Trophoblast cell (in vitro differentiated cells and primary cell): ENCODE data around the gene FAM3C.
A peak's percentile ranks its signal among the peaks of the same experiment; 100 is the strongest.

Experiments
- DNase-seq, 2 donors: peaks; one replicate each; pipeline ENCODE4 v3.0.0-alpha.2; 2016
- H2AFZ ChIP-seq: 2 replicates; pipeline ENCODE4 v1.6.1; 2013; ENCODE audit warnings: low read length, moderate library complexity, mild to moderate bottlenecking; ENCODE audit not compliant: insufficient read depth, poor library complexity
- H2AK5ac ChIP-seq: 2 replicates; pipeline ENCODE4 v1.6.1; 2013; ENCODE audit warnings: mild to moderate bottlenecking, low read length
- H2BK120ac ChIP-seq: 2 replicates; pipeline ENCODE4 v1.6.1; 2013; ENCODE audit warnings: low read length, mild to moderate bottlenecking, moderate library complexity; ENCODE audit not compliant: insufficient read depth, poor library complexity
- H2BK12ac ChIP-seq: 2 replicates; pipeline ENCODE4 v1.6.1; 2013; ENCODE audit warnings: mild to moderate bottlenecking, low read length, moderate library complexity
- H2BK5ac ChIP-seq: 2 replicates; pipeline ENCODE4 v1.6.1; 2013; ENCODE audit warnings: low read length, low read depth, moderate library complexity, mild to moderate bottlenecking; ENCODE audit not compliant: poor library complexity
- H3K14ac ChIP-seq: 2 replicates; pipeline ENCODE4 v1.6.1; 2013; ENCODE audit warnings: mild to moderate bottlenecking, low read length
- H3K18ac ChIP-seq: 2 replicates; pipeline ENCODE4 v1.6.1; 2013; ENCODE audit warnings: mild to moderate bottlenecking, low read length
- H3K23ac ChIP-seq: 2 replicates; pipeline ENCODE4 v1.6.1; 2013; ENCODE audit warnings: low read length
- H3K27ac ChIP-seq: 2 replicates; pipeline ENCODE4 v1.5.1; 2013; ENCODE audit warnings: low read depth, mild to moderate bottlenecking, inconsistent platforms, low read length, moderate library complexity
- H3K27me3 ChIP-seq: 2 replicates; pipeline ENCODE4 v1.6.1; 2013; ENCODE audit warnings: inconsistent platforms, mild to moderate bottlenecking, low read length, moderate library complexity; ENCODE audit not compliant: insufficient read depth
- H3K36me3 ChIP-seq, 2 experiments: 1 replicate in 1 of 2; 2 replicates in 1 of 2; pipeline ENCODE4 v1.6.1; 2013; ENCODE audit warnings: low read length in 2 of 2, mild to moderate bottlenecking in 2 of 2, moderate library complexity in 1 of 2; ENCODE audit not compliant: insufficient read depth in 2 of 2, control insufficient read depth in 1 of 2
- H3K4ac ChIP-seq: 2 replicates; pipeline ENCODE4 v1.6.1; 2013; ENCODE audit warnings: low read depth, mild to moderate bottlenecking, low read length, moderate library complexity
- H3K4me1 ChIP-seq, 2 experiments: 1 replicate in 1 of 2; 2 replicates in 1 of 2; pipeline ENCODE4 v1.6.1; 2013; ENCODE audit warnings: low read length in 2 of 2, mild to moderate bottlenecking in 2 of 2, moderate library complexity in 1 of 2; ENCODE audit not compliant: insufficient read depth in 2 of 2, control insufficient read depth in 1 of 2
- H3K4me2 ChIP-seq: 2 replicates; pipeline ENCODE4 v1.6.1; 2013; ENCODE audit warnings: inconsistent platforms, mild to moderate bottlenecking, low read length, moderate library complexity
- H3K4me3 ChIP-seq: 2 replicates; pipeline ENCODE4 v1.5.1; 2013; ENCODE audit warnings: mild to moderate bottlenecking, low read depth, low read length, inconsistent platforms
- H3K79me1 ChIP-seq: one replicate; pipeline ENCODE4 v1.6.1; 2013; ENCODE audit warnings: low read length
- H3K79me2 ChIP-seq: 2 replicates; pipeline ENCODE4 v1.6.1; 2013; ENCODE audit warnings: low read length, mild to moderate bottlenecking; ENCODE audit not compliant: control insufficient read depth, insufficient read depth, poor library complexity
- H3K9ac ChIP-seq: 2 replicates; pipeline ENCODE4 v1.6.1; 2013; ENCODE audit warnings: mild to moderate bottlenecking, low read length
- H3K9me3 ChIP-seq: 2 replicates; pipeline ENCODE4 v1.6.1; 2013; ENCODE audit warnings: low read depth, mild to moderate bottlenecking, control low read depth, inconsistent platforms, low read length; ENCODE audit not compliant: insufficient read depth
- H4K12ac ChIP-seq: 2 replicates; pipeline ENCODE4 v1.6.1; 2013; ENCODE audit warnings: low read depth, mild to moderate bottlenecking, low read length, moderate library complexity
- H4K8ac ChIP-seq: 2 replicates; pipeline ENCODE4 v1.6.1; 2013; ENCODE audit warnings: low read depth, mild to moderate bottlenecking, low read length, moderate library complexity
- H4K91ac ChIP-seq: one replicate; pipeline ENCODE4 v1.6.1; 2013; ENCODE audit warnings: low read depth, mild to moderate bottlenecking, low read length, moderate library complexity
- WGBS: extraction: QIAGEN DNeasy Blood & Tissue Kit; methylation state at CpG from one replicate; pipeline ENCODE4 v1.1.7; 2013; ENCODE audit warnings: missing lambda C conversion rate; ENCODE audit not compliant: insufficient read length, insufficient coverage; ENCODE audit errors: extremely low coverage; 5-methylcytosine and 5-hydroxymethylcytosine counted together

The FAM3C gene

GRCh38 chr7:121397361-121397760, 1.3 kb upstream of the FAM3C start:
- no peak overlapping the region for H3K14ac ChIP-seq
- no peaks in the 10 kb centered on the region for H3K27me3 ChIP-seq
- H3K9ac ChIP-seq: no peak overlapping the region
- WGBS: no CpG with 5 or more reads among the region's 3 CpGs
- H3K79me2 ChIP-seq: peaks cover 6% of the 10 kb centered on the region
- no peak overlapping the region for H2AK5ac ChIP-seq
- no peak overlapping the region for H3K4me3 ChIP-seq
- H3K9me3 ChIP-seq: no peaks in the 10 kb centered on the region
- H2BK5ac ChIP-seq: no peak overlapping the region
- no peak overlapping the region for H4K12ac ChIP-seq
- H2BK120ac ChIP-seq: no peak overlapping the region
- no peak overlapping the region for H3K27ac ChIP-seq
- H3K4me2 ChIP-seq: no peak overlapping the region
- peaks cover 0 to 2% of the 10 kb centered on the region in 2 experiments for H3K36me3 ChIP-seq
- H2AFZ ChIP-seq: no peak overlapping the region
- H4K8ac ChIP-seq: no peak overlapping the region
- DNase-seq: no peak
- H3K18ac ChIP-seq: no peak overlapping the region
- no peak overlapping the region for H4K91ac ChIP-seq
- no peak overlapping the region for H2BK12ac ChIP-seq
- peaks cover 8% of the 10 kb centered on the region for H3K79me1 ChIP-seq
- peaks cover 0 to 2% of the 10 kb centered on the region in 2 experiments for H3K4me1 ChIP-seq
- H3K4ac ChIP-seq: no peak overlapping the region
- no peak overlapping the region for H3K23ac ChIP-seq

GRCh38 chr7:121395494-121395960, 581 bp downstream of the FAM3C start:
- peak; percentile 16 to 59 for DNase-seq
- Histone ChIP-seq H3K14ac (peak overlapping the region; percentile 91), H2BK12ac (no peak overlapping the region), H3K9ac (peak overlapping the region; percentile 93), H3K23ac (no peak overlapping the region), H3K4me2 (peak overlapping the region; percentile 90), H2BK120ac (peak overlapping the region; percentile 95), H3K4me3 (peak overlapping the region; percentile 95), H3K4me1 (peaks cover 0 to 2% of the 10 kb centered on the region in 2 experiments), H3K79me1 (peaks cover 8% of the 10 kb centered on the region), H2AK5ac (peak overlapping the region; percentile 64), H2BK5ac (peak overlapping the region; percentile 89), H4K91ac (peak overlapping the region; percentile 82), H2AFZ (peak overlapping the region; percentile 92), H3K4ac (peak overlapping the region; percentile 87), H3K79me2 (peaks cover 6% of the 10 kb centered on the region), H3K36me3 (peaks cover 0 to 2% of the 10 kb centered on the region in 2 experiments), H4K8ac (peak overlapping the region; percentile 94), H3K9me3 (no peaks in the 10 kb centered on the region), H4K12ac (peak overlapping the region; percentile 83), H3K18ac (peak overlapping the region; percentile 97), H3K27me3 (no peaks in the 10 kb centered on the region), H3K27ac (peak overlapping the region; percentile 79)
- WGBS: no CpG with 5 or more reads among the region's 30 CpGs

GRCh38 chr7:121394709-121395140, 1.4 kb downstream of the FAM3C start:
- DNase-seq: peak in 1 of 2 donors; percentile 21
- Histone ChIP-seq H3K9me3 (no peaks in the 10 kb centered on the region), H2BK12ac (no peak overlapping the region), H3K4me3 (no peak overlapping the region), H3K14ac (no peak overlapping the region), H4K8ac (no peak overlapping the region), H3K9ac (no peak overlapping the region), H2BK120ac (no peak overlapping the region), H3K4ac (peak overlapping the region; percentile 69), H2BK5ac (no peak overlapping the region), H3K4me2 (peak overlapping the region; percentile 4), H3K27me3 (no peaks in the 10 kb centered on the region), H3K18ac (no peak overlapping the region), H3K79me1 (peaks cover 8% of the 10 kb centered on the region), H3K23ac (no peak overlapping the region), H3K27ac (no peak overlapping the region), H4K91ac (no peak overlapping the region), H3K36me3 (peaks cover 0 to 2% of the 10 kb centered on the region in 2 experiments), H2AFZ (no peak overlapping the region), H2AK5ac (no peak overlapping the region), H4K12ac (no peak overlapping the region), H3K79me2 (peaks cover 6% of the 10 kb centered on the region), H3K4me1 (peaks cover 0 to 2% of the 10 kb centered on the region in 2 experiments)
- no CpG with 5 or more reads among the region's 7 CpGs for WGBS

- H4K91ac ChIP-seq: no peak overlapping the region
- H3K23ac ChIP-seq: no peak overlapping the region
- H3K9ac ChIP-seq: no peak overlapping the region
- no peaks in the 10 kb centered on the region for H3K27me3 ChIP-seq
- no peak overlapping the region for H4K8ac ChIP-seq
- H3K4me2 ChIP-seq: no peak overlapping the region
- H2BK12ac ChIP-seq: no peak overlapping the region
- no peak overlapping the region for H2BK120ac ChIP-seq
- peaks cover 0 to 2% of the 10 kb centered on the region in 2 experiments for H3K36me3 ChIP-seq
- H3K4ac ChIP-seq: peak overlapping the region; percentile 69
- H3K4me3 ChIP-seq: no peak overlapping the region
- no peak overlapping the region for H3K14ac ChIP-seq
- DNase-seq: no peak
- H2AK5ac ChIP-seq: no peak overlapping the region
- peaks cover 0 to 2% of the 10 kb centered on the region in 2 experiments for H3K4me1 ChIP-seq
- H2AFZ ChIP-seq: no peak overlapping the region
- WGBS: no CpG with 5 or more reads among the region's 7 CpGs
- H3K79me2 ChIP-seq: peaks cover 6% of the 10 kb centered on the region
- H3K27ac ChIP-seq: no peak overlapping the region
- no peak overlapping the region for H3K18ac ChIP-seq
- H2BK5ac ChIP-seq: no peak overlapping the region
- H4K12ac ChIP-seq: no peak overlapping the region
- peaks cover 8% of the 10 kb centered on the region for H3K79me1 ChIP-seq
- no peaks in the 10 kb centered on the region for H3K9me3 ChIP-seq
These were observed 3.1 kb downstream of the FAM3C start for GRCh38 chr7:121393005-121393366.
